ENCODE results near the gene SOX2.

DNA sequence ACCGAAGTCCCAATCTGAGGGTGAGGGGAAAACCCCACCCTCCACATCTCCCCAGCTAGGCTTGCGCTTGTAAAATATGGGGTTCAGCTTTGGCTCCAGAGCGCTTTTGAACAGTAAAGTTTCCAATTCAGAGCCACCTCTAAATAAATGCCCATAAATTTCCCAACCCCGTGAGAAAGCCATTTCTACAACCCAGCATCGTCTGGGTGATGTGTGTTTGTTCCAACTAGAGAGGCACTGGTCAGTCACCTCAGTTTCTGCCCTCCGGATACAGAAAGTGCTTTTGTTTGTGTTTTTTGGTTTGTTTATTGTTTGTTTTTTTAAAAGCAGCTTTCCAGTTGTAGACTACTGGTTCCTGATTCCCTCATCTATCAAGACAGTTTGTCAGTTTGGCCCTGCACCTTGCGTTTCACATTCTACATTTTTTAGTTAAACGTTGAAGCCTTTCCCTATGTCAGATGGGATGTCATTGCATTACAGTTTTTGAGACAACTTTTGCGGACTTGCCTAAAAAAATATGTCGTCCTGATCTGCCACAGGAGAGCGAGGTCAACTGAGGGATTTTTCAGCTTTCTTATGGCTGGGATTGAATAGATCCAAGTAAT is 15.0 kb upstream of the SOX2 start:
- TF ChIP-seq, protein P1, sequence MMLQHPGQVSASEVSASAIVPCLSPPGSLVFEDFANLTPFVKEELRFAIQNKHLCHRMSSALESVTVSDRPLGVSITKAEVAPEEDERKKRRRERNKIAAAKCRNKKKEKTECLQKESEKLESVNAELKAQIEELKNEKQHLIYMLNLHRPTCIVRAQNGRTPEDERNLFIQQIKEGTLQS (CRISPR knock-in tag; conservative IDR thresholded peaks at IDR 0.05): no peak
- TF ChIP-seq ELF4 (CRISPR knock-in tag; IDR thresholded peaks at IDR 0.05; ENCODE audit: low read depth) (no peak), CREB1 (CRISPR knock-in tag; IDR thresholded peaks at IDR 0.05) (no peak), ZNF416 (CRISPR knock-in tag; IDR thresholded peaks at IDR 0.05) (no peak), KAT7 (CRISPR knock-in tag; IDR thresholded peaks at IDR 0.05; ENCODE audit: borderline replicate concordance) (no peak)
- TF ChIP-seq, protein P2, sequence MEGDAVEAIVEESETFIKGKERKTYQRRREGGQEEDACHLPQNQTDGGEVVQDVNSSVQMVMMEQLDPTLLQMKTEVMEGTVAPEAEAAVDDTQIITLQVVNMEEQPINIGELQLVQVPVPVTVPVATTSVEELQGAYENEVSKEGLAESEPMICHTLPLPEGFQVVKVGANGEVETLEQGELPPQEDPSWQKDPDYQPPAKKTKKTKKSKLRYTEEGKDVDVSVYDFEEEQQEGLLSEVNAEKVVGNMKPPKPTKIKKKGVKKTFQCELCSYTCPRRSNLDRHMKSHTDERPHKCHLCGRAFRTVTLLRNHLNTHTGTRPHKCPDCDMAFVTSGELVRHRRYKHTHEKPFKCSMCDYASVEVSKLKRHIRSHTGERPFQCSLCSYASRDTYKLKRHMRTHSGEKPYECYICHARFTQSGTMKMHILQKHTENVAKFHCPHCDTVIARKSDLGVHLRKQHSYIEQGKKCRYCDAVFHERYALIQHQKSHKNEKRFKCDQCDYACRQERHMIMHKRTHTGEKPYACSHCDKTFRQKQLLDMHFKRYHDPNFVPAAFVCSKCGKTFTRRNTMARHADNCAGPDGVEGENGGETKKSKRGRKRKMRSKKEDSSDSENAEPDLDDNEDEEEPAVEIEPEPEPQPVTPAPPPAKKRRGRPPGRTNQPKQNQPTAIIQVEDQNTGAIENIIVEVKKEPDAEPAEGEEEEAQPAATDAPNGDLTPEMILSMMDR (IDR thresholded peaks at IDR 0.05): no peak
- TF ChIP-seq, protein P3, sequence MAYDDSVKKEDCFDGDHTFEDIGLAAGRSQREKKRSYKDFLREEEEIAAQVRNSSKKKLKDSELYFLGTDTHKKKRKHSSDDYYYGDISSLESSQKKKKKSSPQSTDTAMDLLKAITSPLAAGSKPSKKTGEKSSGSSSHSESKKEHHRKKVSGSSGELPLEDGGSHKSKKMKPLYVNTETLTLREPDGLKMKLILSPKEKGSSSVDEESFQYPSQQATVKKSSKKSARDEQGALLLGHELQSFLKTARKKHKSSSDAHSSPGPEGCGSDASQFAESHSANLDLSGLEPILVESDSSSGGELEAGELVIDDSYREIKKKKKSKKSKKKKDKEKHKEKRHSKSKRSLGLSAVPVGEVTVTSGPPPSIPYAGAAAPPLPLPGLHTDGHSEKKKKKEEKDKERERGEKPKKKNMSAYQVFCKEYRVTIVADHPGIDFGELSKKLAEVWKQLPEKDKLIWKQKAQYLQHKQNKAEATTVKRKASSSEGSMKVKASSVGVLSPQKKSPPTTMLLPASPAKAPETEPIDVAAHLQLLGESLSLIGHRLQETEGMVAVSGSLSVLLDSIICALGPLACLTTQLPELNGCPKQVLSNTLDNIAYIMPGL (CRISPR knock-in tag; IDR thresholded peaks at IDR 0.05): no peak
- TF ChIP-seq, protein P4, sequence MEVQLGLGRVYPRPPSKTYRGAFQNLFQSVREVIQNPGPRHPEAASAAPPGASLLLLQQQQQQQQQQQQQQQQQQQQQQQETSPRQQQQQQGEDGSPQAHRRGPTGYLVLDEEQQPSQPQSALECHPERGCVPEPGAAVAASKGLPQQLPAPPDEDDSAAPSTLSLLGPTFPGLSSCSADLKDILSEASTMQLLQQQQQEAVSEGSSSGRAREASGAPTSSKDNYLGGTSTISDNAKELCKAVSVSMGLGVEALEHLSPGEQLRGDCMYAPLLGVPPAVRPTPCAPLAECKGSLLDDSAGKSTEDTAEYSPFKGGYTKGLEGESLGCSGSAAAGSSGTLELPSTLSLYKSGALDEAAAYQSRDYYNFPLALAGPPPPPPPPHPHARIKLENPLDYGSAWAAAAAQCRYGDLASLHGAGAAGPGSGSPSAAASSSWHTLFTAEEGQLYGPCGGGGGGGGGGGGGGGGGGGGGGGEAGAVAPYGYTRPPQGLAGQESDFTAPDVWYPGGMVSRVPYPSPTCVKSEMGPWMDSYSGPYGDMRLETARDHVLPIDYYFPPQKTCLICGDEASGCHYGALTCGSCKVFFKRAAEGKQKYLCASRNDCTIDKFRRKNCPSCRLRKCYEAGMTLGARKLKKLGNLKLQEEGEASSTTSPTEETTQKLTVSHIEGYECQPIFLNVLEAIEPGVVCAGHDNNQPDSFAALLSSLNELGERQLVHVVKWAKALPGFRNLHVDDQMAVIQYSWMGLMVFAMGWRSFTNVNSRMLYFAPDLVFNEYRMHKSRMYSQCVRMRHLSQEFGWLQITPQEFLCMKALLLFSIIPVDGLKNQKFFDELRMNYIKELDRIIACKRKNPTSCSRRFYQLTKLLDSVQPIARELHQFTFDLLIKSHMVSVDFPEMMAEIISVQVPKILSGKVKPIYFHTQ (CRISPR knock-in tag; IDR thresholded peaks at IDR 0.05): no peak

All from WTC11 (cell line).